GM19240 (cell line): Measurements from ENCODE around the gene RAB22A.

Experiments
- DNase-seq: peaks from one replicate; pipeline ENCODE4 v3.0.0; 2011; ENCODE audit warnings: low spot score; ENCODE audit not compliant: insufficient read length

RAB22A gene

DNA sequence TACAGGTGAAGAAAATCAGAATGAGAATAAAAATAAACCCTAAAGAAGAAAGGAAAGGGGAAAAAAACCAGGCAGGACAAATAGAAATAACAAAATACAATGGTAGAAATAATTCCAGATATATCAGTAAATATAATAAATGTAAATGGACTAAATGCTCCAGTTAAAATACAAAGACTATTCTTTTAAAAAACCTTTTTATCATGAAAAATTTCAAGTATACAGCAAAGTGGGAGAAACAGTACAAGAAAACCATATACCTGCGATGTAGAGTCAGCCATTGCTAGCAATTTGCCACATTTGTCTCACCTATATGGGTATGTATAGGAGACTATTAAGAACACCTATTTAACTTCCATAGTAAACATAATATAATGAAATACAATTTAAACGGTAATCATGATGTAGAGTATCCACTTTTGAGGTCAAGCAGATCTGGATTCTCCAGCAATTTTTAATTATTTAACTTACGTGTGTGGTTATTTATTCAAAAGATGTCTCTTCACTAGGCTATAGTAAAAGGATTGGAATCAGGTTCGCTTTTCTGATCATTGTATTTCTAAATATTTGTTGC lies 78.6 kb downstream of the RAB22A start:
- no peak for DNase-seq

- peak; percentile 76 for DNase-seq
Observed at GRCh38 chr20:58388882-58389323, 79.4 kb downstream of the RAB22A start, which contains the start of gene VAPB. Gene VAPB, plus strand, starts transcription at chr20:58389229. Its CDS starts 231 bp downstream, at chr20:58389460.

- DNase-seq: no peak
Observed at GRCh38 chr20:58389324-58389967, 79.9 kb downstream of the RAB22A start.

DNA sequence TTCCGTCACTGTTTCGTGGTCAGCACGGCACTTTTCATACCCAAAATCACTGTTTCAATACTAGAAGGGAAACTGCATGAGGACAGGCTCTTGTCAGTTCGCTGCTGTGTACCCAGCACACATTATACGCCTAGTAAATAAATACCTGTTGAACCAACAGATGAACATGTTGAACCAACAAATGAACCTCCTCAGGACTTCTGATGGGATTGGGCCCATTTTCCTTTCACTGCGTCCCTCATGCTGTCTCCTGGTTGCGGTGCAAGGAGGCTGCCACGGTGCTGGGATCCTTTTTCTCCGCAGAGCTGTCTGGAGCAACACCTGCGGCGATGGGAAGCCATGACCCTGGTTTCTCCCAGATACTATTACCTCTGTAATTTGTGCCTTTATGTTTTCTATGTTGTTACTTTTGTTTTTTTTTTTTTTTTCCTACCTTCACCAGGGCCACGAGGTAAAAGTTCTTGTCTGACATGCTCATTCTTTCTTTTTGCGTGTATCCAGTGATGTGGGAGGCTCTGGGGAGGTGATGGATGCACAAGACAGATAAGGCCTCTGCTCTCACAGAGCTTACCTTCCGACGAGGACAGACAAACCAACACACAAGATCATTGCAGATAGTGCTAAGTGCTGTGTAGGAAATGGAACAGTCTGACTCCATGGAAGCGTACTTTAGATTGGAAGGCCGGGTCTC lies 80.6 kb downstream of the RAB22A start:
- DNase-seq: no peak

DNA sequence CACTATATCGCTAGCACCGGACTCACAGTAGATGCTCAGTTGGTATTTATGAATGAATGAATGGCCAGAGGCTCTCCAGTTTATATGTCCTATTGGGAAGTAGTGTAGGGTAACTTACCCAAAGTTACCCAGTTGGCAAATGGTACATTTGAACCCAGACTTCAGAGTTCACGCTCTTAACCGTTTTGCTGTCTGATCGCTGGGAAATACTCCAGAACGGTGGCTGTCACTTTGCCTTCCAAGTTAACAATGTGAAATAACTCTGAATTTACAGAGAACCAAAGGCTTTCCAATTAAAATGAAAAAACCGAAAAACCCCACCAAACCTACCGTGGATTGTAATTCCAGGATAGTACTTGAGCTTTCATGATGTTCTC lies 81.1 kb downstream of the RAB22A start:
- no peak for DNase-seq

GRCh38 chr20:58392286-58392685 lies 82.8 kb downstream of the RAB22A start:
- DNase-seq: no peak

DNA sequence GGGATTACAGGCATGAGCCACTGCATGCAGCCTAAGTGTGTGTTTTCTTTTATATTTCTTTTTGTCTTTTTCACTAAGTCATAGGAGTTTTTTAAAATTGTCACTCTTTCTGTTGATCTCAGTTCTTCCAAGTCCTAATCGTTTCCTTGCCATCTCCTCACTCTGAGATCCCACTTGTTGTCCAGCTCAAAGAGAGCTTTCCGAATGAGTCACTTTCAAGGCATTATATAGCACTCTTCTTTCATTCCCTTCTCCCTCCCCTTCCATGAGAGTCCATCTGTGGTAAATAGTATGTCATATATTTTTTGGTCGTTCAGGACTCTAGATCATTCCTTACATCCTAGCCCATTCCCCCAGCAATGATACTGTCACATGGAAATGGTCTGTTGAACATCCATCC lies 83.8 kb downstream of the RAB22A start:
- DNase-seq: no peak

DNA sequence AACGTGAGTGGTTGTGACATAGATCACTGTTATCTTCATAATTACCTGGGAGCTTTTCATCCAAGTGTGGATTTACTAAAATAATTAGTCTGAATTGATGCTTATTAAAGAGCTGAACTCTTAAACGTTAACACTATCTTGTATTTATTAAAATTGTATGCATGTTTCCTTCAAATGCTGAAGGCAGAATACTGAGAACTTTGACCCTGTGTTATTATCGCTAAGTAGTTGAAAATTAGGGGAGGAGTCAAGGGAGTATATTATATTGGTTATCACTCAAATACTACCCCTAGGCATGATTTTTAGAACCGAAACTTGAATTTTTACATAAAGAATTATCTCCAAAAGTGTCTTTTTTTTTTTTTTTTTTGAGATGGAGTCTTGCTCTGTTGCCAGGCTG lies 85.3 kb downstream of the RAB22A start:
- DNase-seq: no peak

- no peak for DNase-seq
Observed at GRCh38 chr20:58395604-58396003, 86.1 kb downstream of the RAB22A start.

GRCh38 chr20:58397429-58397828 lies 87.9 kb downstream of the RAB22A start:
- no peak for DNase-seq

GRCh38 chr20:58398254-58398653 lies 88.7 kb downstream of the RAB22A start:
- no peak for DNase-seq

GRCh38 chr20:58399926-58400325 lies 90.4 kb downstream of the RAB22A start:
- DNase-seq: no peak

DNA sequence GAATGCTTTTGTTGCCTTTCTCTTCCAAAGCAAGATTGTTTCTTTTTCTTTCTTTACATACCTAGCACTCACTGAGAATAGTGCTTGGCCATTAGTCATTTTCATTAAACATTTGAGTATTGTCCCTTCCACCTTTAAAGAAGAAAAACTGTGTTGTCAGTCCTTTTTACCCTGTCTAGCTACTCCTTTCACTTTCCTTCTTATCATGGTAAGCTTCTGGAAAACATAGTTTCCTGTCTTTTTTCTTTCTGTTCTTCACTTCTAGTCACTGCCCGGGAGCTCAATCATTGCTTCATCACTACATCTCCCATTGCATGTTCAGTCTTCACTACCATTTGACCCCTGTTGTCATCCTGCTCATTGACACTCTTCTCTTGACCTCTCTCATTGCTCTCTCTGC lies 91.6 kb downstream of the RAB22A start:
- no peak for DNase-seq

- no peak for DNase-seq
Observed at GRCh38 chr20:58402305-58402704, 92.8 kb downstream of the RAB22A start.

DNA sequence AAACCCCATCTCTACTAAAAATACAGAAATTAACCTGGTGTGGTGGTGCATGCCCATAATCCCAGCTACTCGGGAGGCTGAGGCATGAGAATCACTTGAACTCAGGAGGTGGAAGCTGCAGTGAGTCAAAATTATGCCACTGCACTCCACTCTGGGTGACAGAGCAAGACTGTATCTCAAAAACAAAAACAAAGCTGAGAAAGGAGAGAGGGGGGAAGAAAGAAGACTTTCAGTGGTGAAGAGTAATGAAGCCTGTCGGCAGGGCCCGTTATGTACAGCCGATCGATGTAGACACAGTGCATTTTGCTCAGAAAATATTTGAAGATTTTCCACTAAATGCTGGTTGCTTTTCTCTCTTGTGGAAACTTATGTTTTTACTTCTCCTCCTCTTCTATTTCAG lies 93.3 kb downstream of the RAB22A start:
- DNase-seq: no peak

GRCh38 chr20:58403272-58403671 lies 93.8 kb downstream of the RAB22A start:
- no peak for DNase-seq

GRCh38 chr20:58405504-58406291 lies 96.2 kb downstream of the RAB22A start:
- DNase-seq: no peak

GRCh38 chr20:58406422-58407001 lies 97.0 kb downstream of the RAB22A start:
- no peak for DNase-seq

GRCh38 chr20:58407201-58407873 lies 97.8 kb downstream of the RAB22A start:
- no peak for DNase-seq

DNA sequence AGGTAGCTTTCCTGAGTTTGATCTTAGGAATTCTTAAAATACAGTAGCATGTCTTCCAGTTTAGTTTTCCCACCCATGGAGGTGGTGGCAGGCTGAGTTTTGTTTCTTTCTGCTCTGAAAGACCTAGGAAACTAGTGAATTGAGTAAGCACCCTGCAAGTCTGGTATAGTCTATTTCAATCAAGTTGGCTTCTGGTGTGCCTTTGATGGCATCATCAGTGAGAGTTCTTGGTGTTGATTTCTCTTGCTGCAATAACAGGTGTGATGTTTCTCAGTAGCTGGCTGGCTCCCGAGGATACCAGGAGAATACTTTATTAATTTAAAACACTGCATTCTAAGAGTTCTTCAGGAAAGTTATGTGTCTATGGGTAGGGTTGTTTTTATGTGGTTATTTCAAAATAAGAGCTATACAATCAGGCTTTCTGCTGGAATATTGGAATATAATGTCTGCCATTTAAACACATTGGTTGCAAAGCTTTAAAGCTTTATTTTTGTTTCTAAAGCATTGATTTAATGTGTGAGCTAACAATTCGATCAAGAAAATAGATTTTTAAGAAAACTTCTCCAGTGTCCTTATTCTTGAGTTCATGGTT lies 98.5 kb downstream of the RAB22A start:
- peak; percentile 41 for DNase-seq
